GM12878 (cell line): Measurements from ENCODE around the gene NCF2. TPM values are rescaled to one million over a fixed set of nuclear protein-coding genes. Genes with fewer than 3 reads are reported as not detected.
A peak's percentile ranks its signal among the peaks of the same experiment; 100 is the strongest.

Experiments
- ATAC-seq: fragments of 200-7000 bp; cut with Tn5 transposase; 3 replicates; pipeline ENCODE4 v1.9.1; 2020; ENCODE audit warnings: mild to moderate bottlenecking, moderate library complexity
- BruUV-seq: library from RNA; stranded (reverse); fragments of 400-500 nt; replicated peaks from 2 replicates; lab custom pipeline; 2021; lab: Mats Ljungman, UMichigan
- CTCF ChIA-PET: fragments of 300-600 bp; sonication (Branson Sonifier 250); formaldehyde crosslinking; extraction: SDS; loops from one replicate; lab custom pipeline; 2021; ENCODE audit warnings: inconsistent platforms; lab: Yijun Ruan, JAX
- POLR2A ChIA-PET: fragments of 350-600 bp; formaldehyde crosslinking; extraction: SDS; loops from one replicate; lab custom pipeline; 2021; ENCODE audit warnings: inconsistent platforms; lab: Charles Lee
- RAD21 ChIA-PET: fragments of 300-600 bp; sonication (Branson Sonifier 250); formaldehyde crosslinking; loops from one replicate; lab custom pipeline; 2023; ENCODE audit warnings: antibody characterized with exemption; ENCODE audit not compliant: unreplicated experiment; lab: Charles Lee
- SMC1A ChIA-PET: fragments of 300-600 bp; sonication (Branson Sonifier 250); formaldehyde crosslinking; loops from one replicate; lab custom pipeline; 2023; ENCODE audit not compliant: unreplicated experiment, uncharacterized antibody; lab: Charles Lee
- DNase-seq: peaks from one replicate; pipeline ENCODE4 v3.0.0-alpha.2; 2011; ENCODE audit warnings: low read depth, low spot score
- FAIRE-seq: peaks from 3 replicates; lab custom pipeline; 2011; peaks lifted over from hg19 to GRCh38; lab: Jason Lieb, UNC
- H2AFZ ChIP-seq: 2 replicates; pipeline ENCODE4 v1.6.0; 2011; ENCODE audit warnings: low read depth, low read length, control low read depth; ENCODE audit not compliant: control insufficient read depth
- H3K27ac ChIP-seq: 2 replicates; pipeline ENCODE4 v1.5.1; 2011; ENCODE audit warnings: control low read depth; ENCODE audit not compliant: control insufficient read depth, insufficient read depth
- H3K27me3 ChIP-seq, 2 experiments: replicated peaks in 1 of 2; 2 replicates each; pipeline versions ENCODE4 v1.6.0 to v1.6.1; 2011; ENCODE audit warnings: low read length in 1 of 2; ENCODE audit not compliant: control insufficient read depth in 2 of 2, insufficient read depth in 2 of 2
- H3K36me3 ChIP-seq, 2 experiments: 2 replicates each; pipeline ENCODE4 v1.5.1; 2011; ENCODE audit warnings: low read length in 1 of 2; ENCODE audit not compliant: control insufficient read depth in 2 of 2, insufficient read depth in 2 of 2
- H3K4me1 ChIP-seq: 2 replicates; pipeline ENCODE4 v1.6.1; 2011; ENCODE audit warnings: mild to moderate bottlenecking, low read length, moderate library complexity, mixed read lengths; ENCODE audit not compliant: control insufficient read depth, insufficient read depth
- H3K4me2 ChIP-seq: 2 replicates; pipeline ENCODE4 v1.6.0; 2011; ENCODE audit warnings: control low read depth; ENCODE audit not compliant: control insufficient read depth, insufficient read depth
- H3K4me3 ChIP-seq: fragments of 200-600 bp; sonication (generic); 2 replicates; pipeline ENCODE4 v1.5.1; 2016
- H3K79me2 ChIP-seq: 2 replicates; pipeline ENCODE4 v1.6.0; 2011; ENCODE audit warnings: low read length; ENCODE audit not compliant: control insufficient read depth, insufficient read depth
- H3K9ac ChIP-seq: 2 replicates; pipeline ENCODE4 v1.8.0; 2011; ENCODE audit warnings: low read length, control low read depth, mixed read lengths; ENCODE audit not compliant: control insufficient read depth, insufficient read depth
- H3K9me3 ChIP-seq: replicated peaks from 3 replicates; pipeline ENCODE4 v1.5.1; 2011; ENCODE audit warnings: mild to moderate bottlenecking, low read length; ENCODE audit not compliant: control insufficient read depth, insufficient read depth
- H4K20me1 ChIP-seq: 2 replicates; pipeline ENCODE4 v1.6.0; 2011; ENCODE audit not compliant: control insufficient read depth, insufficient read depth
- CBFB ChIP-seq: IDR thresholded peaks from 2 replicates; pipeline ENCODE4 v1.6.1; 2016; ENCODE audit warnings: antibody characterized with exemption, low read depth
- EED ChIP-seq: sonication (generic); IDR thresholded peaks from 2 replicates; pipeline ENCODE4 v1.6.1; 2016; ENCODE audit warnings: antibody characterized with exemption, low read depth
- ETV6 ChIP-seq, 2 experiments: fragments of 450-650 bp in 1 of 2; IDR thresholded peaks in 1 of 2; conservative IDR thresholded peaks in 1 of 2; 2 replicates each; pipeline ENCODE4 v1.6.1; 2014; ENCODE audit warnings: antibody characterized with exemption in 1 of 2, borderline replicate concordance in 1 of 2, low read depth in 1 of 2, mild to moderate bottlenecking in 1 of 2, moderate library complexity in 1 of 2
- NR2C2 ChIP-seq: IDR thresholded peaks from 2 replicates; pipeline ENCODE4 v1.6.1; 2011; ENCODE audit warnings: borderline replicate concordance, low read depth; ENCODE audit not compliant: control insufficient read depth, insufficient read length
- PML ChIP-seq: IDR thresholded peaks from 2 replicates; pipeline ENCODE4 v1.6.1; 2012; ENCODE audit warnings: low read length, inconsistent platforms
- RELA ChIP-seq: fragments of 450-650 bp; IDR thresholded peaks from 2 replicates; pipeline ENCODE4 v1.8.0; 2014; ENCODE audit warnings: borderline replicate concordance; ENCODE audit not compliant: partially characterized antibody
- RUNX3 ChIP-seq: IDR thresholded peaks from 2 replicates; pipeline ENCODE4 v1.6.1; 2012; ENCODE audit warnings: low read length, inconsistent platforms
- SMAD1 ChIP-seq: fragments of 450-650 bp; IDR thresholded peaks from 2 replicates; pipeline ENCODE4 v1.6.1; 2018; ENCODE audit warnings: mild to moderate bottlenecking, low read depth; ENCODE audit not compliant: partially characterized antibody
- SMAD5 ChIP-seq: IDR thresholded peaks from 2 replicates; pipeline ENCODE4 v1.6.1; 2016; ENCODE audit warnings: antibody characterized with exemption, low read depth
- SRF ChIP-seq, 2 experiments: IDR thresholded peaks; 2 replicates each; pipeline ENCODE4 v1.6.1; 2011; ENCODE audit warnings: low read depth in 2 of 2, low read length in 2 of 2, mild to moderate bottlenecking in 1 of 2, moderate library complexity in 1 of 2
- STAT3 ChIP-seq: IDR thresholded peaks from 2 replicates; pipeline ENCODE4 v1.6.1; 2011; ENCODE audit warnings: low read depth, low read length, improper control_type of control experiment
- TCF7 ChIP-seq: IDR thresholded peaks from 2 replicates; pipeline ENCODE4 v1.6.1; 2014; ENCODE audit warnings: antibody characterized with exemption, borderline replicate concordance
- YY1 ChIP-seq: IDR thresholded peaks from 2 replicates; pipeline ENCODE4 v1.6.1; 2011; ENCODE audit warnings: low read depth, mild to moderate bottlenecking, low read length
- ZBED1 ChIP-seq: IDR thresholded peaks from 2 replicates; pipeline ENCODE4 v1.6.1; 2016; ENCODE audit warnings: borderline replicate concordance
- ZNF384 ChIP-seq: IDR thresholded peaks from 2 replicates; pipeline ENCODE4 v1.6.1; 2012; ENCODE audit warnings: low read depth, mild to moderate bottlenecking, low read length, improper control_type of control experiment, borderline replicate concordance
- WGBS: methylation state at CpG from one replicate; pipeline ENCODE4 v1.1.6; 2016; ENCODE audit warnings: low lambda C conversion rate; ENCODE audit not compliant: insufficient replicate concordance, insufficient coverage; ENCODE audit errors: missing lambda C conversion rate; 5-methylcytosine and 5-hydroxymethylcytosine counted together
- in situ Hi-C: fragments of 300-500 bp; cut with MboI; formaldehyde crosslinking; loops from 9 replicates; pipeline ENCODE4 v1.14.3; 2018; ENCODE audit warnings: mixed read lengths
- intact Hi-C: fragments of 100-400 bp; cut with micrococcal nuclease; formaldehyde crosslinking; loops from one replicate; pipeline ENCODE4 v1.14.2; 2022; ENCODE audit not compliant: unreplicated experiment
- polyA plus RNA-seq, 11 experiments: library from polyadenylated mRNA; depleted of rRNA in 4 of 11; unstranded in 6 of 11; stranded (reverse) in 5 of 11; fragments of >200 nt; fragmentation: Nextera tagmentation in 4 of 11; fragmentation: Illumina TruSeq in 1 of 11; extraction: Ambion mirVana in 4 of 11; extraction: Trizol in 1 of 11; gene quantifications; 1 replicate in 1 of 11; 2 replicates in 10 of 11; pipeline versions ENCODE4 v1.2.1 to v1.2.3, GENCODE V29; 2011 to 2016; ENCODE audit warnings: inconsistent platforms in 2 of 11, missing spikeins in 2 of 11, low read depth in 1 of 11
- total RNA-seq, 4 experiments: library from RNA; depleted of rRNA in 3 of 4; stranded (reverse); fragments of >200 nt in 3 of 4; fragmentation: Illumina TruSeq in 1 of 4; extraction: Trizol in 1 of 4; gene quantifications; 2 replicates each; pipeline versions ENCODE4 v1.2.1 to v1.2.3, GENCODE V29; 2013 to 2021
- TF ChIP-seq, protein P1 (sequence below): fragments of 450-650 bp; IDR thresholded peaks from 2 replicates; pipeline ENCODE4 v1.6.1; 2016; ENCODE audit warnings: mild to moderate bottlenecking
- TF ChIP-seq, protein P2 (sequence below), 3 experiments: IDR thresholded peaks in 2 of 3; conservative IDR thresholded peaks in 1 of 3; 2 replicates each; pipeline ENCODE4 v1.5.1; 2011; ENCODE audit warnings: low read depth in 3 of 3, low read length in 3 of 3, mild to moderate bottlenecking in 3 of 3, control low read depth in 2 of 3, moderate library complexity in 2 of 3, inconsistent platforms in 1 of 3, mixed read lengths in 1 of 3; ENCODE audit not compliant: control insufficient read depth in 2 of 3, insufficient read depth in 1 of 3; ENCODE audit errors: extremely low read depth in 1 of 3

Gene NCF2
- total and polyA plus RNA-seq, 10 of the 15 experiments (the other 5 are each of a cell fraction or from before 2014, with no cell fraction given): 31.4 to 256 (median 77.1) TPM

DNA sequence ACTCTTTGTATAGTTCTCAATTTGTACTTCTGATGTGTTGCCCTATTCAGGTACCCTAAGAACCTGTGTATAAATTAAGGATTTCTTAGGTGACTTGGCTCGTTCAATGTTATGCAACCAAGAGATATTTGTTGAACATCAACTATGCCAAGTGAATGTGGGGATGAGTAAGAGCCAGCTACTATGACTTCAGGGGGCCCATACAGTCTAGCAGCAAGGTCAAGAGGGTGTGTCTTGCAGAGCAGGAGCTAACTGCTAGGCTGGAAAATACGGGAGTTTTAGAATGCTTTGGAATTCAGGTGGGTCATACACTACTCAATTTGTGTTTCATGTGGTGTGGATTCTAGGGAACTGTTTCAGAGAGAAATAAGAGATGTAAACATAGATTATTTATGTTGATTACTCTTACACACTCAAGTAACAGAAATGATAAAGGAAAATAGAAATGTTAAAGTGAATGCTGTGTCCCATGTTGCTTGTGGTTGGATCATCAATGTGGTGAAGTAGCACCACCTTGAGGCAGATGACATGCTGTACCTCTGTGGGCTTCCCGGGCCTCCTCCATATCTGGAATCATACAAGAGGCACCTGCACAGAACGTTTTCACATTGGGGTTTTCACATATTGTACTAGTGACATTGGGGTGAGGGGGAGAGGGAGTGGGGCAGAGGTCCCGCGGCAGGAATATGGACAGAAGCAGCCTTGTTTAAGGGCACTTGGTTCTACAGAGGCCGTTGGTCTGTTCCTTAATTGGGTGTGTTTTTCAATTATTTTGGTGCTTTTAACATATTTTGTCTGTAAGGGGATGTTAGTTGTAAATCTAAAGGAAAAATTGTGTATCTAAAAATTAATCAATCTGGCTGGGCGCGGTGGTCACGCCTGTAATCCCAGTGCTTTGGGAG is 32.9 kb upstream of the NCF2 start:
- DNase-seq (no peak), FAIRE-seq (peak; percentile 90)
- CTCF ChIA-PET: interaction anchor here (0.7 to 2.0 kb wide), 33 partner anchors 9 to 341 kb away, joined by 3 to 15 read pairs (median 4); partner anchors contain the start of gene NCF2
- TF ChIP-seq, protein P1, sequence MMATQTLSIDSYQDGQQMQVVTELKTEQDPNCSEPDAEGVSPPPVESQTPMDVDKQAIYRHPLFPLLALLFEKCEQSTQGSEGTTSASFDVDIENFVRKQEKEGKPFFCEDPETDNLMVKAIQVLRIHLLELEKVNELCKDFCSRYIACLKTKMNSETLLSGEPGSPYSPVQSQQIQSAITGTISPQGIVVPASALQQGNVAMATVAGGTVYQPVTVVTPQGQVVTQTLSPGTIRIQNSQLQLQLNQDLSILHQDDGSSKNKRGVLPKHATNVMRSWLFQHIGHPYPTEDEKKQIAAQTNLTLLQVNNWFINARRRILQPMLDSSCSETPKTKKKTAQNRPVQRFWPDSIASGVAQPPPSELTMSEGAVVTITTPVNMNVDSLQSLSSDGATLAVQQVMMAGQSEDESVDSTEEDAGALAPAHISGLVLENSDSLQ: no peak
- no peak for TF ChIP-seq ZNF384
- peak; percentile 57; the same call in 1 of the 2 replicates for TF ChIP-seq SMAD5
- no peak for TF ChIP-seq SRF (IDR thresholded peaks at IDR 0.05; ENCODE audit: low read depth in 2 of 2, low read length in 2 of 2)
- peak; percentile 87 for TF ChIP-seq RUNX3
- TF ChIP-seq, protein P2, sequence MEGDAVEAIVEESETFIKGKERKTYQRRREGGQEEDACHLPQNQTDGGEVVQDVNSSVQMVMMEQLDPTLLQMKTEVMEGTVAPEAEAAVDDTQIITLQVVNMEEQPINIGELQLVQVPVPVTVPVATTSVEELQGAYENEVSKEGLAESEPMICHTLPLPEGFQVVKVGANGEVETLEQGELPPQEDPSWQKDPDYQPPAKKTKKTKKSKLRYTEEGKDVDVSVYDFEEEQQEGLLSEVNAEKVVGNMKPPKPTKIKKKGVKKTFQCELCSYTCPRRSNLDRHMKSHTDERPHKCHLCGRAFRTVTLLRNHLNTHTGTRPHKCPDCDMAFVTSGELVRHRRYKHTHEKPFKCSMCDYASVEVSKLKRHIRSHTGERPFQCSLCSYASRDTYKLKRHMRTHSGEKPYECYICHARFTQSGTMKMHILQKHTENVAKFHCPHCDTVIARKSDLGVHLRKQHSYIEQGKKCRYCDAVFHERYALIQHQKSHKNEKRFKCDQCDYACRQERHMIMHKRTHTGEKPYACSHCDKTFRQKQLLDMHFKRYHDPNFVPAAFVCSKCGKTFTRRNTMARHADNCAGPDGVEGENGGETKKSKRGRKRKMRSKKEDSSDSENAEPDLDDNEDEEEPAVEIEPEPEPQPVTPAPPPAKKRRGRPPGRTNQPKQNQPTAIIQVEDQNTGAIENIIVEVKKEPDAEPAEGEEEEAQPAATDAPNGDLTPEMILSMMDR (IDR thresholded peaks at IDR 0.05 in 2 of 3, conservative IDR thresholded peaks at IDR 0.05 in 1 of 3; ENCODE audit: control insufficient read depth in 2 of 3, extremely low read depth in 1 of 3, insufficient read depth in 1 of 3, low read depth in 3 of 3, low read length in 3 of 3): peak; percentile 73 to 77 (median 77); a peak in 5 of 6 replicates
- no peak for TF ChIP-seq ETV6 (conservative IDR thresholded peaks at IDR 0.05 in 1 of 2, IDR thresholded peaks at IDR 0.05 in 1 of 2; ENCODE audit: borderline replicate concordance in 1 of 2, low read depth in 1 of 2)
- TF ChIP-seq SMAD1: no peak
- no peak for TF ChIP-seq NR2C2
- 0 out of 2 replicates have a peak, but pooled peaks have one; percentile 54 for TF ChIP-seq ZBED1
- 0 out of 2 replicates have a peak, but pooled peaks have one; percentile 36 for TF ChIP-seq YY1
- no peak for TF ChIP-seq TCF7
- peak; percentile 47 for TF ChIP-seq RELA
- TF ChIP-seq PML: peak; percentile 26; the same call in 1 of the 2 replicates
- TF ChIP-seq CBFB: peak; percentile 73
- no peak for TF ChIP-seq EED
- TF ChIP-seq STAT3: no peak

More for the DNA sequence above, 32.9 kb upstream of the NCF2 start:
- Histone ChIP-seq H3K4me3 (no peak overlapping the region), H3K4me1 (no peaks in the 10 kb centered on the region; the same call in 1 of the 2 replicates), H3K27me3 (no peaks in the 10 kb centered on the region), H2AFZ (no peak overlapping the region), H3K4me2 (no peak overlapping the region), H3K9me3 (no peaks in the 10 kb centered on the region), H3K9ac (no peak overlapping the region), H4K20me1 (no peaks in the 10 kb centered on the region), H3K27ac (no peak overlapping the region), H3K36me3 (peaks cover 0 to 20% of the 10 kb centered on the region in 2 experiments; a peak in 2 of 4 replicates), H3K79me2 (peaks cover 6% of the 10 kb centered on the region)
- RAD21 ChIA-PET: interaction anchor here (0.6 to 3.7 kb wide), 10 partner anchors 14 to 484 kb away, joined by 3 to 15 read pairs (median 3); partner anchors contain the start of gene NCF2
- BruUV-seq: no TSS peak
- in situ Hi-C loops: loop anchor here (10.0 kb wide), 1 partner anchor 148 kb away; the partner anchor contains the start of gene SMG7
- SMC1A ChIA-PET: interaction anchor here (0.5 to 2.0 kb wide), 22 partner anchors 9 to 293 kb away, joined by 3 to 10 read pairs (median 4); partner anchors contain the start of genes APOBEC4 and NCF2
- POLR2A ChIA-PET: interaction anchor here (0.6 kb wide), 2 partner anchors 12 to 311 kb away, joined by 3 to 5 read pairs; no protein-coding TSS in a partner anchor
- WGBS: 47% methylated on average over 10 of the region's 10 CpGs
- intact Hi-C loops: loop anchor here (1.0 to 2.0 kb wide), 4 partner anchors 14 to 342 kb away; no protein-coding TSS in a partner anchor
- ATAC-seq: peak; percentile 94
